SK-N-SH treated with all-trans-retinoic acid at 6 μM for 48 hours (cell line): Measurements from ENCODE around the gene MTCL1.

Experiments
- ARNTL ChIP-seq: fragments of 450-650 bp; formaldehyde crosslinking; IDR thresholded peaks from 2 replicates; pipeline ENCODE4 v1.5.0; 2020; ENCODE audit warnings: low read depth, mild to moderate bottlenecking, moderate library complexity, borderline replicate concordance
- CSDC2 ChIP-seq: fragments of 250-450 bp; sonication (Bioruptor Pico); IDR thresholded peaks from 2 replicates; pipeline ENCODE4 v1.5.0; 2020; ENCODE audit warnings: mild to moderate bottlenecking, moderate library complexity
- TSHZ2 ChIP-seq: fragments of 250-450 bp; sonication (Bioruptor Pico); IDR thresholded peaks from 2 replicates; pipeline ENCODE4 v1.5.0; 2020; ENCODE audit warnings: mild to moderate bottlenecking, moderate library complexity
- ZFP3 ChIP-seq: fragments of 250-450 bp; sonication (Bioruptor Pico); IDR thresholded peaks from 2 replicates; pipeline ENCODE4 v1.5.0; 2020; ENCODE audit warnings: mild to moderate bottlenecking, moderate library complexity
- ZFP30 ChIP-seq: fragments of 450-650 bp; formaldehyde crosslinking; IDR thresholded peaks from 2 replicates; pipeline ENCODE4 v1.5.0; 2022; ENCODE audit warnings: mild to moderate bottlenecking, moderate library complexity

DNA sequence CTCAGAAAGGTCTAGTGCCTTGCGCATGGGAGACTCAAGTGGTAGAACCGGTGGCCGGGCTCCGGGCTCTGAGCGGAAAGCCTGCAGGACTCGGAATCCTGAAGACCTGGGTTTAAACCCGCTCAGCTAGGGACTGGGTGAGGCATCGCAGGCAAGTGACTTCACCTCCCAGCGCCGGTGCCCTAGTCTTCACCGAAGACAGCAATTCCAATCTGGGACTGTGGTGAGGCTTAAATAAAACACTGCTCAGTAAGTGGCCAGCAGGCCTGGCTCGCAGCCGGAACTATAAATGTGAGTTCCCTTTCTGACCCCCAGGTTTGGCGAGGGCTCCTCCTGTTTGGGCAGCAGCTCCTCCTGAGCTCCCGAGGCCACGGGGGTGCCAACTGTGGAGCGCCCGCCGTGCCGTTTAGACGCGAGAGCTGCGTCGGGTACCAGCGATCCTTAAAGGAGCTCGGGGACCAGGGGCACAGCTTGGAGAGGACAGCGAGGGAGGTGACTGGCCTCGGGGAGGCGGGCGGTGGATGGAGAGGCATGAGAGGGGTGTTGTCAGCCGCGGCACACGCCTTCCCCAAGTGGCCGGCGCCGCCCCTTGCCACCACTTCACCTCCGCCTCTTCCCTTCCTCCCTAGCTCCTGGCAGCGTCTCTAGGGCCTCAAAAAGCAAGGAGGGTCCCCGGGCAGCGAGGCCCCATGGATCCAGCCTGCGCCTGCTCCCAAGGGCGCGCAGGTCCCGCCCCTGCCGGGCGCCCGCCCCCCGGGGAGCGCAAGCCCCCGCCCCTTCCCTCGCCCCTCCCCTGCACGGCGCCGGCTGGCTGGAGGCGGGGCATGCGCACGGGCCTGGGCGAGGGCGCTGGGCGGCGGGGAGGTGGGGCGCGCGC is 757 bp upstream of the MTCL1 start:
- no peak for TF ChIP-seq CSDC2 (CRISPR knock-in tag)
- TF ChIP-seq ARNTL (CRISPR knock-in tag) = no peak
- no peak for TF ChIP-seq TSHZ2
- TF ChIP-seq ZFP30 (CRISPR knock-in tag) = no peak
- 0 out of 2 replicates have a peak, but pooled peaks have one; percentile 41 for TF ChIP-seq ZFP3 (CRISPR knock-in tag)
